HepG2 (cell line): ENCODE data around the gene MPG. TPM values are rescaled to one million over a fixed set of nuclear protein-coding genes. Genes with fewer than 3 reads are reported as not detected.
"Not testable (repeated sequence)": the region's sequence is repeated elsewhere in the genome, so short reads cannot be mapped to it uniquely, and the experiment has no call there.

Experiments used
- ATAC-seq: fragments of 200-7000 bp; cut with Tn5 transposase; 3 replicates; pipeline ENCODE4 v1.9.1; 2020; ENCODE audit warnings: mild to moderate bottlenecking, moderate library complexity
- BruUV-seq: library from RNA; stranded (reverse); fragments of 400-500 nt; replicated peaks from 2 replicates; lab custom pipeline; 2021; lab: Mats Ljungman, UMichigan
- CTCF ChIA-PET: fragments of 300-600 bp; formaldehyde crosslinking; extraction: SDS; loops from one replicate; lab custom pipeline; 2021; ENCODE audit warnings: low total read pairs, inconsistent platforms, low intra/inter-chr PET ratio; lab: Yijun Ruan, JAX
- POLR2A ChIA-PET: fragments of 350-600 bp; sonication (Branson Sonifier 250); formaldehyde crosslinking; loops from one replicate; lab custom pipeline; 2020; ENCODE audit warnings: antibody characterized with exemption, inconsistent platforms; lab: Yijun Ruan, JAX
- DNase-seq: peaks from one replicate; pipeline ENCODE4 v3.0.0-alpha.2; 2015; ENCODE audit warnings: low spot score
- FAIRE-seq: peaks from 3 replicates; lab custom pipeline; 2011; peaks lifted over from hg19 to GRCh38; lab: Jason Lieb, UNC
- H2AFZ ChIP-seq: one replicate; pipeline ENCODE4 v1.6.1; 2011; ENCODE audit warnings: low read length, inconsistent platforms
- H3K27ac ChIP-seq: fragments of 300-600 bp; 3 replicates; pipeline ENCODE4 v1.8.0; 2011; ENCODE audit warnings: mixed run types, mild to moderate bottlenecking, mixed read lengths, low read length, inconsistent platforms; ENCODE audit not compliant: insufficient read depth; ENCODE audit errors: extremely low read length
- H3K27me3 ChIP-seq, 2 experiments: fragments of 200-600 bp in 1 of 2; 2 replicates in 1 of 2; 3 replicates in 1 of 2; pipeline versions ENCODE4 v1.6.0 to v1.8.0; 2011; ENCODE audit warnings: low read length in 2 of 2, mild to moderate bottlenecking in 2 of 2, moderate library complexity in 2 of 2, inconsistent platforms in 1 of 2; ENCODE audit not compliant: insufficient read depth in 2 of 2, control insufficient read depth in 1 of 2
- H3K36me3 ChIP-seq, 2 experiments: fragments of 200-600 bp in 1 of 2; replicated peaks in 1 of 2; 2 replicates in 1 of 2; 3 replicates in 1 of 2; pipeline versions ENCODE4 v1.5.1 to v1.8.0; 2011; ENCODE audit warnings: low read length in 2 of 2, inconsistent platforms in 1 of 2; ENCODE audit not compliant: insufficient read depth in 2 of 2, control insufficient read depth in 1 of 2
- H3K4me1 ChIP-seq: 2 replicates; pipeline ENCODE4 v1.5.1; 2012; ENCODE audit warnings: low read length, inconsistent platforms; ENCODE audit not compliant: insufficient read depth
- H3K4me2 ChIP-seq: 2 replicates; pipeline ENCODE4 v1.6.0; 2011; ENCODE audit warnings: low read depth, low read length, inconsistent platforms
- H3K4me3 ChIP-seq, 3 experiments: fragments of 200-600 bp in 1 of 3; sonication (generic), shearing (Covaris generic) in 1 of 3; replicated peaks in 1 of 3; 2 replicates each; pipeline ENCODE4 v1.5.1; 2011 to 2016; ENCODE audit warnings: low read length in 3 of 3, inconsistent platforms in 2 of 3, low read depth in 2 of 3, mild to moderate bottlenecking in 2 of 3, control low read depth in 1 of 3, mixed read lengths in 1 of 3; ENCODE audit not compliant: insufficient read depth in 1 of 3
- H3K79me2 ChIP-seq: one replicate; pipeline ENCODE4 v1.6.1; 2011; ENCODE audit warnings: low read length, inconsistent platforms; ENCODE audit not compliant: insufficient read depth
- H3K9ac ChIP-seq: 2 replicates; pipeline ENCODE4 v1.6.0; 2011; ENCODE audit warnings: mild to moderate bottlenecking, low read depth, low read length, inconsistent platforms; ENCODE audit not compliant: insufficient read depth
- H3K9me3 ChIP-seq: 2 replicates; pipeline ENCODE4 v1.5.1; 2012; ENCODE audit warnings: mild to moderate bottlenecking, low read length
- H4K20me1 ChIP-seq: 2 replicates; pipeline ENCODE4 v1.6.0; 2011; ENCODE audit warnings: inconsistent platforms, mild to moderate bottlenecking, low read length, moderate library complexity; ENCODE audit not compliant: insufficient read depth
- CC2D1A ChIP-seq: sonication (generic); formaldehyde crosslinking; IDR thresholded peaks from 2 replicates; pipeline ENCODE4 v1.8.1; 2023; ENCODE audit warnings: mild to moderate bottlenecking, missing genetic modification reagents
- ZNF552 ChIP-seq: sonication (generic); formaldehyde crosslinking; IDR thresholded peaks from 2 replicates; pipeline ENCODE4 v1.9.0; 2022; ENCODE audit warnings: missing genetic modification reagents, mild to moderate bottlenecking, borderline replicate concordance
- ZNF720 ChIP-seq: sonication (generic); formaldehyde crosslinking; IDR thresholded peaks from 2 replicates; pipeline ENCODE4 v1.4.0; 2020; ENCODE audit warnings: missing genetic modification reagents
- WGBS: methylation state at CpG from one replicate; pipeline ENCODE4 v1.1.6; 2017; ENCODE audit warnings: low lambda C conversion rate; 5-methylcytosine and 5-hydroxymethylcytosine counted together
- in situ Hi-C: cut with HindIII; loops from 2 replicates; pipeline ENCODE4 v1.10.0; 2017; ENCODE audit warnings: low pct_unique_long_range_greater_than_20kb; ENCODE audit not compliant: extremely low pct_ligation_motif_present
- intact Hi-C: fragments of 100-400 bp; cut with micrococcal nuclease; formaldehyde crosslinking; loops from one replicate; pipeline ENCODE4 v1.10.0; 2022; ENCODE audit not compliant: unreplicated experiment
- polyA plus RNA-seq, 8 experiments: library from polyadenylated mRNA; depleted of rRNA in 3 of 8; stranded (reverse) in 7 of 8; unstranded in 1 of 8; fragments of >200 nt; fragmentation: Illumina TruSeq in 4 of 8; extraction: Trizol in 4 of 8; gene quantifications; 2 replicates each; pipeline versions ENCODE4 v1.2.1 to v1.2.3, GENCODE V29; 2011 to 2016; ENCODE audit warnings: low read depth in 4 of 8, missing spikeins in 1 of 8, mixed read lengths in 1 of 8; ENCODE audit not compliant: insufficient read depth in 1 of 8
- total RNA-seq, 5 experiments: library from RNA; depleted of rRNA; stranded (reverse); fragments of >200 nt; fragmentation: Illumina TruSeq; extraction: Trizol; gene quantifications; 2 replicates each; pipeline ENCODE4 v1.2.3, GENCODE V29; 2016; ENCODE audit warnings: low read depth in 1 of 5

Gene MPG
- total and polyA plus RNA-seq, 2 of the 13 experiments (the other 11 are each of a cell fraction or from before 2014, with no cell fraction given), result 59.1 to 62.5 TPM

DNA sequence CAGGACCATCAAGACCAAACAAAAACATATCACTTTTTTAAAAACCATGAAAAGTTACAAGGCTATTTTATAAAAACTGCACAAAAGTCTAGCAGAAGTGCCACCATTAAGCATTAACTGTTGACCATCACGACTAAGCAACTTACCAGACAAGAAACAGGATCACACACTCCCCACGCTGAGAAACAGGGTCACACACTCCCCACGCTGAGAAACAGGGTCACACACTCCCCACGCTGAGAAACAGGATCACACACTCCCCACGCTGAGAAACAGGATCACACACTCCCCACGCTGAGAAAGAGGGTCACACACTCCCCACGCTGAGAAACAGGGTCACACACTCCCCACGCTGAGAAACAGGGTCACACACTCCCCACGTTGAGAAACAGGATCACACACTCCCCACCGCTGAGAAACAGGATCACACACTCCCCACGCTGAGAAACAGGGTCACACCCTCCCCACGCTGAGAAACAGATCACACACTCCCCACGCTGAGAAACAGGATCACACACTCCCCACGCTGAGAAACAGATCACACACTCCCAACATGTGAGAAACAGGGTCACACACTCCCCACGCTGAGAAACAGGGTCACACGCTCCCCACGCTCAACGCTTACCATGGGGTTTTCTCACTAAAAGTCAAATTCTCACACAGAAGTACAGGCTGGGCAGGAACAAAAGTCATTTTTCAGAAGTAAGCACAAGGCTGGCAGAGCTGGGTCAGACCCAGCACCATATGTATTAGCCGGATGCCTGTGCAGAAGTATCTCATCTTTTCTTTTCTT lies 45.7 kb downstream of the MPG start:
- ATAC-seq, DNase-seq, CTCF ChIA-PET, H3K4me1 ChIP-seq, H4K20me1 ChIP-seq, H3K27me3 ChIP-seq, in situ Hi-C loops, H3K9ac ChIP-seq, H3K4me2 ChIP-seq, H2AFZ ChIP-seq, H3K27ac ChIP-seq, BruUV-seq, H3K4me3 ChIP-seq, POLR2A ChIA-PET, FAIRE-seq, H3K9me3 ChIP-seq, H3K79me2 ChIP-seq, intact Hi-C loops: not testable (repeated sequence)
- 92% methylated on average over 14 of the region's 19 CpGs for WGBS
- peaks cover 2 to 16% of the 10 kb centered on the region in 2 experiments; a peak in 3 of 5 replicates for H3K36me3 ChIP-seq

DNA sequence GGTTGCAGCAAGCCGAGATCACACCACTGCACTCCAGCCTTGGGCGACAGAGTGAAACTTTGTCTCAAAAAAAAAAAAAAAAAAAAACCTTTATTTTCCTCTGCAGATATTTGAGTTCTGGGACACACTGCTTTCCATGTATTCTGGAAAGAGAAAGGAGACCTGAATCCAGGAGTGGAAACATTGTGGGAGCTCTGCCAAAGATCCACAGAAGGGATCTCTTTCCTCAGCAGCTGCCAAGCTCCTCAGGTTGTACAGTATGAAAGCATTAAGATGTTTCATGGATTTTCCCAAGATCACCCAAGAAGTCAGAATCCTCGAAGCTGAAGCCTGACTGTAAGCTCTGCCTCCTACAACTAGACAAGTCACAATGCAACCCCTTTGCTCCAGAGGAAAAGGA lies 47.0 kb downstream of the MPG start:
- H2AFZ ChIP-seq, result no peak overlapping the region
- WGBS, result 93% methylated on average over 3 of the region's 3 CpGs
- ATAC-seq (no peak), DNase-seq (no peak), FAIRE-seq (no peak)
- intact Hi-C loops (no loop called here), in situ Hi-C loops (no loop called here)
- H3K79me2 ChIP-seq, result no peaks in the 10 kb centered on the region
- H3K27ac ChIP-seq, result no peak overlapping the region
- no peak overlapping the region for H3K9ac ChIP-seq
- ChIA-PET POLR2A (no interaction called here), CTCF (no interaction called here)
- no peaks in the 10 kb centered on the region for H3K4me1 ChIP-seq
- H3K9me3 ChIP-seq, result no peaks in the 10 kb centered on the region
- no peaks in the 10 kb centered on the region for H3K27me3 ChIP-seq
- BruUV-seq, result no TSS peak
- peaks cover 2 to 23% of the 10 kb centered on the region in 2 experiments; a peak in 3 of 5 replicates for H3K36me3 ChIP-seq
- H4K20me1 ChIP-seq, result no peaks in the 10 kb centered on the region
- TF ChIP-seq ZNF552 (no peak), ZNF720 (CRISPR knock-in tag) (no peak), CC2D1A (CRISPR knock-in tag) (no peak)
- no peak overlapping the region for H3K4me3 ChIP-seq
- no peak overlapping the region for H3K4me2 ChIP-seq
